Measurements from ENCODE around the gene PPP1R7.

Gene PPP1R7

GRCh38 chr2:241107031-241107783 is 43.1 kb upstream of the PPP1R7 start:
- intact Hi-C loops (cut with DNase I; ENCODE audit: low total_unique reads): loop anchor here (10.0 kb wide), 1 partner anchor 108 kb away; no protein-coding TSS in a partner anchor
- H3K9me3 ChIP-seq: no peaks in the 10 kb centered on the region
- no peaks in the 10 kb centered on the region for H3K27me3 ChIP-seq
- no peak overlapping the region for H3K4me3 ChIP-seq
- H3K27ac ChIP-seq: no peak overlapping the region
- DNase-seq: no peak
- H3K36me3 ChIP-seq: no peaks in the 10 kb centered on the region
- no peak for TF ChIP-seq CTCF (IDR thresholded peaks at IDR 0.05)
- peaks cover 0 to 10% (median 8%) of the 10 kb centered on the region in 4 donors for H3K4me1 ChIP-seq

GRCh38 chr2:241108271-241109209 is 41.7 kb upstream of the PPP1R7 start:
- Histone ChIP-seq H3K27ac (no peak overlapping the region), H3K4me3 (no peak overlapping the region), H3K27me3 (no peaks in the 10 kb centered on the region), H3K36me3 (no peaks in the 10 kb centered on the region), H3K9me3 (no peaks in the 10 kb centered on the region), H3K4me1 (peaks cover 0 to 2% (median under 1%) of the 10 kb centered on the region in 4 donors)
- intact Hi-C loops (cut with DNase I; ENCODE audit: low total_unique reads): loop anchor here (10.0 kb wide), 1 partner anchor 106 kb away; no protein-coding TSS in a partner anchor
- TF ChIP-seq CTCF (IDR thresholded peaks at IDR 0.05): no peak
- no peak for DNase-seq

- Histone ChIP-seq H3K36me3 (no peaks in the 10 kb centered on the region), H3K27me3 (no peaks in the 10 kb centered on the region), H3K27ac (no peak overlapping the region), H3K4me1 (no peaks in the 10 kb centered on the region), H3K4me3 (no peak overlapping the region), H3K9me3 (no peaks in the 10 kb centered on the region)
- intact Hi-C loops (cut with DNase I; ENCODE audit: low total_unique reads): loop anchor here (10.0 kb wide), 1 partner anchor 105 kb away; no protein-coding TSS in a partner anchor
- no peak for TF ChIP-seq CTCF (IDR thresholded peaks at IDR 0.05)
- DNase-seq: peak in 1 of 2 donors; percentile 47
These were observed 40.8 kb upstream of the PPP1R7 start for GRCh38 chr2:241109210-241110088.

GRCh38 chr2:241110089-241110606 is 40.1 kb upstream of the PPP1R7 start:
- H3K27ac ChIP-seq: no peak overlapping the region
- no peak for DNase-seq
- no peaks in the 10 kb centered on the region for H3K9me3 ChIP-seq
- H3K27me3 ChIP-seq: no peaks in the 10 kb centered on the region
- intact Hi-C loops (cut with DNase I; ENCODE audit: low total_unique reads): no loop called here
- no peak for TF ChIP-seq CTCF (IDR thresholded peaks at IDR 0.05)
- H3K4me1 ChIP-seq: no peaks in the 10 kb centered on the region
- H3K4me3 ChIP-seq: no peak overlapping the region
- H3K36me3 ChIP-seq: no peaks in the 10 kb centered on the region
